Fibroblast of pulmonary artery (primary cell): Measurements from ENCODE around the gene WNT3.

Source experiments
- DNase-seq: peaks from one replicate; pipeline ENCODE4 v3.0.0-alpha.2; 2010; ENCODE audit warnings: low read depth
- H3K4me3 ChIP-seq: replicated peaks from 2 replicates; pipeline ENCODE4 v1.5.1; 2011; ENCODE audit warnings: low read depth, mild to moderate bottlenecking, control low read depth, low read length, moderate library complexity
- TF ChIP-seq, protein P1 (sequence below): IDR thresholded peaks from 2 replicates; pipeline ENCODE4 v1.5.1; 2011; ENCODE audit warnings: mild to moderate bottlenecking, control low read depth, low read length, inconsistent platforms; ENCODE audit errors: missing control alignments

The WNT3 gene

DNA sequence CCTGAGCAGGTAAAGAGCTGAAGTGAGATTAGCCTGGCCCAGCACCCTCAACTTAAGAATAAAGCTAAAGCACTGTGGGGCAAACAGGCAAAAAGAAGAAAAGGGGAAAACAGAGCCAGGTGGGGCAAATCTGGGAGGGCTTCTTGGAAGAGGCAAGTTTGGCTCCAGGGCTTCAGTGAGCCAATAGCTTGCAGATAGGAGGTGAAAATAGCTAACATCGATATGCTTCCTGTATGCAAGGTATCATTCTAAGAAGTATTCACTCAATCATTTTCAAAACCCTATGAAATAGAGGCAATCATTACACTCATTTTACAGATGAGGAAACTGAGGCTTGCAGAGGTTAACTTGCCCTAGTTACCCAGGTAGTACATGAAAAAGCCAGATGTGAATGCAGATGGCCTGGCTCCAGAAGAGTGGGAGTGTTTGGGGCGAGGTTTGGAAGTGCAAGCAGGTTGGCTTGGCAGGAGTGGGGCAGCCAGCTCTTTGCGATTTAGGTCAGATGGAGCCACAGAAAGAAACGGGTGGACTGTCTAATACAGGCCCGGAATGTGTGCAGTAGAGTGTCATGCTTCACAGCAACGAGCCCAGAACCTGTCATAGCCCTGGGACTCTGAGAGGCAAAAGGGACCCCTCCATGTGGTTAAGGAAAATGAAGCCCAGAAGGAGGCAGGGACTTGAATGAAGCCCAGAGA lies 5.7 kb downstream of the WNT3 start:
- TF ChIP-seq, protein P1, sequence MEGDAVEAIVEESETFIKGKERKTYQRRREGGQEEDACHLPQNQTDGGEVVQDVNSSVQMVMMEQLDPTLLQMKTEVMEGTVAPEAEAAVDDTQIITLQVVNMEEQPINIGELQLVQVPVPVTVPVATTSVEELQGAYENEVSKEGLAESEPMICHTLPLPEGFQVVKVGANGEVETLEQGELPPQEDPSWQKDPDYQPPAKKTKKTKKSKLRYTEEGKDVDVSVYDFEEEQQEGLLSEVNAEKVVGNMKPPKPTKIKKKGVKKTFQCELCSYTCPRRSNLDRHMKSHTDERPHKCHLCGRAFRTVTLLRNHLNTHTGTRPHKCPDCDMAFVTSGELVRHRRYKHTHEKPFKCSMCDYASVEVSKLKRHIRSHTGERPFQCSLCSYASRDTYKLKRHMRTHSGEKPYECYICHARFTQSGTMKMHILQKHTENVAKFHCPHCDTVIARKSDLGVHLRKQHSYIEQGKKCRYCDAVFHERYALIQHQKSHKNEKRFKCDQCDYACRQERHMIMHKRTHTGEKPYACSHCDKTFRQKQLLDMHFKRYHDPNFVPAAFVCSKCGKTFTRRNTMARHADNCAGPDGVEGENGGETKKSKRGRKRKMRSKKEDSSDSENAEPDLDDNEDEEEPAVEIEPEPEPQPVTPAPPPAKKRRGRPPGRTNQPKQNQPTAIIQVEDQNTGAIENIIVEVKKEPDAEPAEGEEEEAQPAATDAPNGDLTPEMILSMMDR: no peak
- DNase-seq: no peak
- H3K4me3 ChIP-seq: no peak overlapping the region

DNA sequence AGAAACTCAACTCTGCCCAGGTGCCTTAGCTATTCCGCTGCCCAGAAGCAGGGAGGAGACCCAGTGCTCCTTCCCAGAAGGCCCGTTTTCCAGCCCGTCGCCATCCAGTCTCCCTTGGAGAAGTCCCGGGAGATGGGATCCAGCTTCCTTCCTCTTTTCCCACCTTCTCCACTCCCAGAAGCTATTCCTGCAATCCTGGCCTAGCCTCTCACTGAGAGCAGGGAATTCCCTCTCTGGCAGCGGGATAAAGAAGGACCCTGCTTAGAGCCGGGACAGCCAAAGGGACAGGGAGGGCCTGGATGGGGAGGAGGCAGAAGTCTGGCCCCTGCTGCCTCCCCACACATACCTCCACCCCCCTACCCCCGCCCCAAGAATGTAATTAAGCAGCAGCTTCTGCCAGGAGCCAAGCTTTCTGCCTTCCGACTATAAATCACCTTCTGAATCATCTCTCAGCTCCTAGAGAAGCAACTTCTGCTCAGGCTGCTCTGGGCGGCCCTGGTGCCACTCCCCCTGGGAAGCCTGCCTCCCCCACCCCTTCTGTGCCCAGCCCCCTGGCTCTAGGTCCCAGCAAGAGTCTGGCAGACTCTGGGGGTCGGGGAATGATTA lies 6.4 kb downstream of the WNT3 start:
- TF ChIP-seq, protein P1: no peak
- peak; percentile 9 for DNase-seq
- H3K4me3 ChIP-seq: no peak overlapping the region

DNA sequence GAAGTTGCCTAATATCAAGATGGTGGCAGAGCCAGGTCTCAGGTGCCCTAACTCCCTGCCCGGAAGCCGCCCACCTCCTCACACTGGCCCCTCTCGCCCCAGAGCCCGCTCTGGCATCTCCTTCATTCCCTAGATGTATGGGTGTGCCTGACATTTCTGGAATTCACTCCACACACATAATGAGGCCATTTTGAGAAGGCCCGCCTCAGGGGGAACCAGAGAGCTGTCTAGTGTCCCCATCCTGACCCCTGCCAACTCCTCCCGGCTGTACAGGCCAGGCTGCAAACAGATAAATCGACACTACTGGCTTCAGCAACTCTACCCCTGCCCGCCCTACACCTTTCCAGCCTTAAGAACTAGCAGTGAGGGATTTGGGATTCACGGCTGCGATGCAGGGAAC lies 7.7 kb downstream of the WNT3 start:
- no peak for DNase-seq
- no peak overlapping the region for H3K4me3 ChIP-seq
- TF ChIP-seq, protein P1: no peak

DNA sequence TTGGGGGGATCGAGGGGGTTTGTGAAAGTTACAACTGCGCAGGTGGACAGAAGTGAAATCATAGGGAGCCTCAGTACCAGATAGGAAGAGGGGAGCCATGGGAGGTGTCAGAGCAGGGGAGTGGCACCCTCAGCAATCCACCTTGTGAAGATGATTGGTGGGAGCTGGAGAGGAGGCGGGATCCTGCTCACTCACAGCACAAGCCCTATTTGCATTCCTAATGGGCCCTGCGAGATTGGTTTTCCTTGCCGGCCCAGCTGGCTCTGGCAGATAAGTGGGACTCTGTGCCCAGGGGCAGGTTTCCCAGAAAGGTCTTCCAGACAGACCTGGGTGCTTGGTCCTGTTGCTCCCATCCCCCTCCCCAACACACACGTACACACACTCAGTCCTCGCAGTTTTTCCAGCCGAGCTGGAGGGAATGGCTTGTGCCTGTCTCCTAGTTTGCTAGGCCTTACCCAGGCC lies 9.4 kb downstream of the WNT3 start:
- no peak for DNase-seq
- no peak overlapping the region for H3K4me3 ChIP-seq
- TF ChIP-seq, protein P1: no peak

DNA sequence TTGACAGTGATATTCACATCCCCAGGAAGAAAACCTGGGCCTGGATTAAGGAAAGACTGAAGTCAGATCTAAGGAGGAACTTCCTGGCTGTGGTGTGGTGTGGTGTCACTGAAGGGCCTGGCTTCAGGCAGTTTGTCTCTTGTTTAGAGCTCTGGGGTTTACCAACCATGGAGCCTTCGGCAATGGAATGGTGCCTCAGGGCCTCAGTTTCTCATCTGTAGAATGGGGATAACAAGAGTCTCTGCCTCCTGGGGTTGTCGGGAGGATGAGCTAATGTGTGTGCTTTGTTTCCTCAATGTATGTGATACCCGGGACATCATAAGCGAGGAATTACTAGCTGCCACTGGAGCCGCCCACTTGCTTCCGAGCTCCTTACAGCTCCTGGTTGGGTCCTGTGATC lies 12.7 kb downstream of the WNT3 start:
- TF ChIP-seq, protein P1: no peak
- no peak overlapping the region for H3K4me3 ChIP-seq
- DNase-seq: no peak

DNA sequence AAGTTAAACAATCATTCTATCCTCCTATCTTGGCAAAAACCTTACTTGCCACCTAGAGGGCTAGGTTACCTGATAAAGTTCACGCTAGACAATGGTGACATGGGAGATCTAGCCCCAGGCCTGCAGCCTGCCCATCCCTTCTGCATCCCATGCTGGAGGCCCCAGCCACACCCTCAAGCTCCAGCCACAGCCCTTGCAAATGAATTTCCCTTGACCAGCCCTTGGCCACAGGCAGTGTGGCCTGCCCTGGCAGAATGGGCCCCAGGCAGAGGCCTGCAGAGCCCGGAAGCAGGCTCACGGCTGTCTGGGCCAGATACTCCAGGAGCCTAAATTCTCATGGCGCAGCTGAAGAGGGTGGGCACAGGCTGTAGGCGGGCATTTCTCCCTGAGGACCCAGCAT lies 14.9 kb downstream of the WNT3 start:
- DNase-seq: no peak
- no peak overlapping the region for H3K4me3 ChIP-seq
- TF ChIP-seq, protein P1: no peak

DNA sequence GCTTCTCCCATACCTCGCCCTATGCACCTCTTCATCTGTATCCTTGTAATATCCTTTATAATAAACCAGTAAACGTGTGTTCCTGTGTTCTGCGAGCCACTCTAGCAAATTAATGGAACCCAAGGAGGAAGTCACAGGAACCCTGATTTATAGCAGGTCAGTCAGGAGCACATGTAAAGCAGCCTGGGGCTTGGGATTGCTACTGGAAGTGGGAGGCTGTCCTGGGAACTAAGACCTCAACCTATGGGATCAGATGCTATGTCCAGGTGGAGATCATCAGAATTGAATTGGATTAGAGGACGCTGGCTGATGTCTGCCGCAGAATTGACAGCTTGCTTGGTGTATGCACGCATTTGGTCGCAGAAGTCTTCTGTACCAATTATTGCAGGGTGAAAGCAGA lies 15.7 kb downstream of the WNT3 start:
- H3K4me3 ChIP-seq: no peak overlapping the region
- DNase-seq: no peak
- TF ChIP-seq, protein P1: no peak
